HepG2 (cell line): ENCODE data around the gene KLF15. TPM values are rescaled to one million over a fixed set of nuclear protein-coding genes. Genes with fewer than 3 reads are reported as not detected.
A peak's percentile ranks its signal among the peaks of the same experiment; 100 is the strongest.

Experiments used
- ATAC-seq: fragments of 200-7000 bp; cut with Tn5 transposase; 3 replicates; pipeline ENCODE4 v1.9.1; 2020; ENCODE audit warnings: mild to moderate bottlenecking, moderate library complexity
- BruUV-seq: library from RNA; stranded (reverse); fragments of 400-500 nt; replicated peaks from 2 replicates; lab custom pipeline; 2021; lab: Mats Ljungman, UMichigan
- CTCF ChIA-PET: fragments of 300-600 bp; formaldehyde crosslinking; extraction: SDS; loops from one replicate; lab custom pipeline; 2021; ENCODE audit warnings: low total read pairs, inconsistent platforms, low intra/inter-chr PET ratio; lab: Yijun Ruan, JAX
- POLR2A ChIA-PET: fragments of 350-600 bp; sonication (Branson Sonifier 250); formaldehyde crosslinking; loops from one replicate; lab custom pipeline; 2020; ENCODE audit warnings: antibody characterized with exemption, inconsistent platforms; lab: Yijun Ruan, JAX
- DNase-seq: peaks from one replicate; pipeline ENCODE4 v3.0.0-alpha.2; 2015; ENCODE audit warnings: low spot score
- FAIRE-seq: peaks from 3 replicates; lab custom pipeline; 2011; peaks lifted over from hg19 to GRCh38; lab: Jason Lieb, UNC
- H2AFZ ChIP-seq: one replicate; pipeline ENCODE4 v1.6.1; 2011; ENCODE audit warnings: low read length, inconsistent platforms
- H3K27ac ChIP-seq: fragments of 300-600 bp; 3 replicates; pipeline ENCODE4 v1.8.0; 2011; ENCODE audit warnings: mixed run types, mild to moderate bottlenecking, mixed read lengths, low read length, inconsistent platforms; ENCODE audit not compliant: insufficient read depth; ENCODE audit errors: extremely low read length
- H3K27me3 ChIP-seq, 2 experiments: fragments of 200-600 bp in 1 of 2; 2 replicates in 1 of 2; 3 replicates in 1 of 2; pipeline versions ENCODE4 v1.6.0 to v1.8.0; 2011; ENCODE audit warnings: low read length in 2 of 2, mild to moderate bottlenecking in 2 of 2, moderate library complexity in 2 of 2, inconsistent platforms in 1 of 2; ENCODE audit not compliant: insufficient read depth in 2 of 2, control insufficient read depth in 1 of 2
- H3K36me3 ChIP-seq, 2 experiments: fragments of 200-600 bp in 1 of 2; replicated peaks in 1 of 2; 2 replicates in 1 of 2; 3 replicates in 1 of 2; pipeline versions ENCODE4 v1.5.1 to v1.8.0; 2011; ENCODE audit warnings: low read length in 2 of 2, inconsistent platforms in 1 of 2; ENCODE audit not compliant: insufficient read depth in 2 of 2, control insufficient read depth in 1 of 2
- H3K4me1 ChIP-seq: 2 replicates; pipeline ENCODE4 v1.5.1; 2012; ENCODE audit warnings: low read length, inconsistent platforms; ENCODE audit not compliant: insufficient read depth
- H3K4me2 ChIP-seq: 2 replicates; pipeline ENCODE4 v1.6.0; 2011; ENCODE audit warnings: low read depth, low read length, inconsistent platforms
- H3K4me3 ChIP-seq, 3 experiments: fragments of 200-600 bp in 1 of 3; sonication (generic), shearing (Covaris generic) in 1 of 3; replicated peaks in 1 of 3; 2 replicates each; pipeline ENCODE4 v1.5.1; 2011 to 2016; ENCODE audit warnings: low read length in 3 of 3, inconsistent platforms in 2 of 3, low read depth in 2 of 3, mild to moderate bottlenecking in 2 of 3, control low read depth in 1 of 3, mixed read lengths in 1 of 3; ENCODE audit not compliant: insufficient read depth in 1 of 3
- H3K79me2 ChIP-seq: one replicate; pipeline ENCODE4 v1.6.1; 2011; ENCODE audit warnings: low read length, inconsistent platforms; ENCODE audit not compliant: insufficient read depth
- H3K9ac ChIP-seq: 2 replicates; pipeline ENCODE4 v1.6.0; 2011; ENCODE audit warnings: mild to moderate bottlenecking, low read depth, low read length, inconsistent platforms; ENCODE audit not compliant: insufficient read depth
- H3K9me3 ChIP-seq: 2 replicates; pipeline ENCODE4 v1.5.1; 2012; ENCODE audit warnings: mild to moderate bottlenecking, low read length
- H4K20me1 ChIP-seq: 2 replicates; pipeline ENCODE4 v1.6.0; 2011; ENCODE audit warnings: inconsistent platforms, mild to moderate bottlenecking, low read length, moderate library complexity; ENCODE audit not compliant: insufficient read depth
- AHR ChIP-seq: IDR thresholded peaks from 2 replicates; pipeline ENCODE4 v1.6.1; 2018; ENCODE audit warnings: missing genetic modification reagents, missing compliant biosample characterization
- AKNA ChIP-seq: sonication (generic); formaldehyde crosslinking; IDR thresholded peaks from 2 replicates; pipeline ENCODE4 v1.4.0; 2020; ENCODE audit warnings: missing genetic modification reagents, borderline replicate concordance
- ARNTL ChIP-seq: sonication (generic); formaldehyde crosslinking; IDR thresholded peaks from 2 replicates; pipeline ENCODE4 v1.4.0; 2020; ENCODE audit warnings: mild to moderate bottlenecking, missing genetic modification reagents
- ATF1 ChIP-seq: IDR thresholded peaks from 2 replicates; pipeline ENCODE4 v1.6.1; 2016; ENCODE audit warnings: mild to moderate bottlenecking, control low read depth
- ATF3 ChIP-seq: sonication (generic); formaldehyde crosslinking; IDR thresholded peaks from 2 replicates; pipeline ENCODE4 v1.4.0; 2020; ENCODE audit warnings: missing genetic modification reagents
- ATF7-NPFF ChIP-seq: sonication (generic); formaldehyde crosslinking; IDR thresholded peaks from 2 replicates; pipeline ENCODE4 v1.8.1; 2023; ENCODE audit warnings: mild to moderate bottlenecking, low read depth, missing genetic modification reagents, moderate library complexity
- CBX5 ChIP-seq: sonication (generic); formaldehyde crosslinking; IDR thresholded peaks from 2 replicates; pipeline ENCODE4 v1.4.0; 2020; ENCODE audit warnings: missing genetic modification reagents, borderline replicate concordance
- ETV6 ChIP-seq: sonication (generic); formaldehyde crosslinking; conservative IDR thresholded peaks from 2 replicates; pipeline ENCODE4 v1.4.0; 2020; ENCODE audit warnings: missing genetic modification reagents
- HNF4A ChIP-seq: sonication (generic); formaldehyde crosslinking; IDR thresholded peaks from 2 replicates; pipeline ENCODE4 v1.4.0; 2020; ENCODE audit warnings: missing genetic modification reagents
- KLF6 ChIP-seq: IDR thresholded peaks from 2 replicates; pipeline ENCODE4 v1.8.0; 2016; ENCODE audit warnings: missing biosample characterization, missing genetic modification reagents
- NBN ChIP-seq: fragments of 450-650 bp; conservative IDR thresholded peaks from 2 replicates; pipeline ENCODE4 v1.6.1; 2017
- SSRP1 ChIP-seq: IDR thresholded peaks from 2 replicates; pipeline ENCODE4 v1.6.1; 2016; ENCODE audit warnings: control low read depth
- THYN1 ChIP-seq: sonication (generic); formaldehyde crosslinking; IDR thresholded peaks from 2 replicates; pipeline ENCODE4 v1.8.1; 2023; ENCODE audit warnings: low read depth, mild to moderate bottlenecking, moderate library complexity, missing genetic modification reagents, borderline replicate concordance
- TSC22D2 ChIP-seq: sonication (generic); formaldehyde crosslinking; IDR thresholded peaks from 2 replicates; pipeline ENCODE4 v1.5.1; 2020; ENCODE audit warnings: missing genetic modification reagents, mild to moderate bottlenecking, borderline replicate concordance
- XBP1 ChIP-seq: sonication (generic); formaldehyde crosslinking; IDR thresholded peaks from 2 replicates; pipeline ENCODE4 v1.5.0; 2020; ENCODE audit warnings: missing genetic modification reagents
- ZNF3 ChIP-seq: IDR thresholded peaks from 2 replicates; pipeline ENCODE4 v1.7.0; 2017; ENCODE audit warnings: inconsistent platforms
- ZNF335 ChIP-seq: sonication (generic); formaldehyde crosslinking; IDR thresholded peaks from 2 replicates; pipeline ENCODE4 v1.4.0; 2020; ENCODE audit warnings: missing genetic modification reagents
- ZNF501 ChIP-seq: sonication (generic); formaldehyde crosslinking; IDR thresholded peaks from 2 replicates; pipeline ENCODE4 v1.5.1; 2020; ENCODE audit warnings: mild to moderate bottlenecking, moderate library complexity, missing genetic modification reagents
- ZNF639 ChIP-seq: conservative IDR thresholded peaks from 2 replicates; pipeline ENCODE4 v1.6.1; 2018; ENCODE audit warnings: missing genetic modification reagents
- ZNF724P ChIP-seq: sonication (generic); formaldehyde crosslinking; IDR thresholded peaks from 2 replicates; pipeline ENCODE4 v1.8.0; 2022; ENCODE audit warnings: missing genetic modification reagents, borderline replicate concordance
- ZNF761 ChIP-seq: sonication (generic); formaldehyde crosslinking; conservative IDR thresholded peaks from 2 replicates; pipeline ENCODE4 v1.4.0; 2020; ENCODE audit warnings: mild to moderate bottlenecking, missing genetic modification reagents
- WGBS: methylation state at CpG from one replicate; pipeline ENCODE4 v1.1.6; 2017; ENCODE audit warnings: low lambda C conversion rate; 5-methylcytosine and 5-hydroxymethylcytosine counted together
- in situ Hi-C: cut with HindIII; loops from 2 replicates; pipeline ENCODE4 v1.10.0; 2017; ENCODE audit warnings: low pct_unique_long_range_greater_than_20kb; ENCODE audit not compliant: extremely low pct_ligation_motif_present
- intact Hi-C: fragments of 100-400 bp; cut with micrococcal nuclease; formaldehyde crosslinking; loops from one replicate; pipeline ENCODE4 v1.10.0; 2022; ENCODE audit not compliant: unreplicated experiment
- polyA plus RNA-seq, 8 experiments: library from polyadenylated mRNA; depleted of rRNA in 3 of 8; stranded (reverse) in 7 of 8; unstranded in 1 of 8; fragments of >200 nt; fragmentation: Illumina TruSeq in 4 of 8; extraction: Trizol in 4 of 8; gene quantifications; 2 replicates each; pipeline versions ENCODE4 v1.2.1 to v1.2.3, GENCODE V29; 2011 to 2016; ENCODE audit warnings: low read depth in 4 of 8, missing spikeins in 1 of 8, mixed read lengths in 1 of 8; ENCODE audit not compliant: insufficient read depth in 1 of 8
- total RNA-seq, 5 experiments: library from RNA; depleted of rRNA; stranded (reverse); fragments of >200 nt; fragmentation: Illumina TruSeq; extraction: Trizol; gene quantifications; 2 replicates each; pipeline ENCODE4 v1.2.3, GENCODE V29; 2016; ENCODE audit warnings: low read depth in 1 of 5

The KLF15 gene
- total and polyA plus RNA-seq, 2 of the 13 experiments (the other 11 are each of a cell fraction or from before 2014, with no cell fraction given): 7.1 to 7.8 TPM

GRCh38 chr3:126300761-126301481 lies 56.3 kb downstream of the KLF15 start:
- Histone ChIP-seq H3K36me3 (no peaks in the 10 kb centered on the region), H3K27me3 (no peaks in the 10 kb centered on the region), H4K20me1 (no peaks in the 10 kb centered on the region), H3K9me3 (peaks cover 8% of the 10 kb centered on the region), H3K4me3 (peak overlapping the region in 1 of 3 experiments; percentile 37; a peak in 2 of 6 replicates), H3K79me2 (no peaks in the 10 kb centered on the region), H3K4me1 (peaks cover 21% of the 10 kb centered on the region), H3K9ac (no peak overlapping the region; the same call in 1 of the 2 replicates), H3K27ac (peak overlapping the region; percentile 43), H2AFZ (peak overlapping the region; percentile 43), H3K4me2 (peak overlapping the region; percentile 67)
- POLR2A ChIA-PET: no interaction called here
- in situ Hi-C loops (no loop called here), intact Hi-C loops (no loop called here)
- DNase-seq (peak; percentile 76), ATAC-seq (peak; percentile 90), FAIRE-seq (peak; percentile 90)
- no TSS peak for BruUV-seq
- CTCF ChIA-PET: no interaction called here
- WGBS: 15% methylated on average over 12 of the region's 15 CpGs
- TF ChIP-seq ETV6 (CRISPR knock-in tag) (no peak), TSC22D2 (CRISPR knock-in tag) (no peak), XBP1 (CRISPR knock-in tag) (no peak), AHR (CRISPR knock-in tag) (no peak), KLF6 (CRISPR knock-in tag) (peak; percentile 49; the same call in 1 of the 2 replicates), ZNF335 (CRISPR knock-in tag) (no peak), ZNF3 (no peak), ZNF639 (no peak), ZNF724P (CRISPR knock-in tag) (no peak; the same call in 1 of the 2 replicates), ATF3 (CRISPR knock-in tag) (no peak), NBN (no peak), THYN1 (CRISPR knock-in tag) (no peak), ATF1 (CRISPR knock-in tag) (no peak), SSRP1 (no peak), ZNF761 (no peak), CBX5 (CRISPR knock-in tag) (no peak), HNF4A (CRISPR knock-in tag) (peak; percentile 72), AKNA (no peak), ARNTL (CRISPR knock-in tag) (no peak), ATF7-NPFF (CRISPR knock-in tag) (no peak), ZNF501 (no peak)
